ENCODE measurements around the gene SOX1. TPM values are rescaled to one million over a fixed set of nuclear protein-coding genes. Genes with fewer than 3 reads are reported as not detected.

Gene SOX1
- polyA plus RNA-seq, 1 donor from 2014 or later = 13.2 TPM

DNA sequence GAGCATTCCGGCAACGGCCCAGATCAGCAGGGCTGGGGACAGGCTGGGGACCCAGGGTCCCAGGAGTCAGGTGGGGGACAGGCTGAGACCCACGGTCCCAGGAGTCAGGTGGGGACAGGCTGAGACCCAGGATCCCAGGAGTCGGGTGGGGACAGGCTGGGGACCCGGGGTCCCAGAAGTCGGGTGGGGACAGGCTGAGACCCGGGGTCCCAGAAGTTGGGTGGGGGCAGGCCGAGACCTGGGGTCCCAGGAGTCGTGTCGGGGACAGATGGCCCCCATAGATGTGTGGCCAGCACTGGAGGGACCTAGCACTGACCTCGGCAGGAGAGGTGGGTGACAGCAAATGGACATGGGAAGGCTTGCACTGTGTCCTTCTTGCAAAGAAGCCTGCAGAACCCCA is 39.7 kb upstream of the SOX1 start:
- Histone ChIP-seq H3K27ac (ENCODE audit: low read length) (no peak overlapping the region), H3K4me3 (ENCODE audit: low read length) (no peak overlapping the region), H4K20me1 (ENCODE audit: insufficient read depth) (no peaks in the 10 kb centered on the region), H3K9ac (ENCODE audit: low read length) (no peak overlapping the region), H3K9me2 (ENCODE audit: insufficient read depth, low read length) (no peaks in the 10 kb centered on the region), H3K36me3 (ENCODE audit: insufficient read depth, low read length) (no peaks in the 10 kb centered on the region), H3K27me3 (ENCODE audit: insufficient read depth, low read depth, low read length) (no peaks in the 10 kb centered on the region), H3K9me3 (ENCODE audit: low read length) (peaks cover 3% of the 10 kb centered on the region), H2AFZ (ENCODE audit: low read depth, low read length) (no peak overlapping the region), H3K4me2 (ENCODE audit: low read length) (no peak overlapping the region), H3F3A (ENCODE audit: insufficient read depth, low read length, poor library complexity, severe bottlenecking) (no peaks in the 10 kb centered on the region), H3K79me2 (replicated peaks; ENCODE audit: insufficient read depth, low read length) (no peaks in the 10 kb centered on the region)
- TF ChIP-seq SMC3 (conservative IDR thresholded peaks at IDR 0.05; ENCODE audit: poor library complexity) = no peak
- no peak for TF ChIP-seq POLR2AphosphoS5 (IDR thresholded peaks at IDR 0.05)
- TF ChIP-seq EZH2 (IDR thresholded peaks at IDR 0.05; ENCODE audit: borderline replicate concordance, insufficient read depth, low read length, poor library complexity, severe bottlenecking) = no peak
- TF ChIP-seq RAD21 (conservative IDR thresholded peaks at IDR 0.05) = no peak
- TF ChIP-seq REST (IDR thresholded peaks at IDR 0.05; ENCODE audit: borderline replicate concordance) = no peak

GRCh38 chr13:112028481-112028880 is 38.5 kb upstream of the SOX1 start:
- Histone ChIP-seq H3K27me3 (ENCODE audit: insufficient read depth, low read depth, low read length) (no peaks in the 10 kb centered on the region), H3F3A (ENCODE audit: insufficient read depth, low read length, poor library complexity, severe bottlenecking) (no peaks in the 10 kb centered on the region), H3K9ac (ENCODE audit: low read length) (no peak overlapping the region), H3K9me2 (ENCODE audit: insufficient read depth, low read length) (no peaks in the 10 kb centered on the region), H3K79me2 (replicated peaks; ENCODE audit: insufficient read depth, low read length) (no peaks in the 10 kb centered on the region), H3K27ac (ENCODE audit: low read length) (no peak overlapping the region), H3K9me3 (ENCODE audit: low read length) (peaks cover 3% of the 10 kb centered on the region), H2AFZ (ENCODE audit: low read depth, low read length) (no peak overlapping the region), H3K4me3 (ENCODE audit: low read length) (no peak overlapping the region), H3K4me2 (ENCODE audit: low read length) (no peak overlapping the region), H4K20me1 (ENCODE audit: insufficient read depth) (no peaks in the 10 kb centered on the region), H3K36me3 (ENCODE audit: insufficient read depth, low read length) (no peaks in the 10 kb centered on the region)
- TF ChIP-seq REST (IDR thresholded peaks at IDR 0.05; ENCODE audit: borderline replicate concordance) (no peak), TAF1 (IDR thresholded peaks at IDR 0.05; ENCODE audit: low read depth) (no peak), EZH2 (IDR thresholded peaks at IDR 0.05; ENCODE audit: borderline replicate concordance, insufficient read depth, low read length, poor library complexity, severe bottlenecking) (no peak)

DNA sequence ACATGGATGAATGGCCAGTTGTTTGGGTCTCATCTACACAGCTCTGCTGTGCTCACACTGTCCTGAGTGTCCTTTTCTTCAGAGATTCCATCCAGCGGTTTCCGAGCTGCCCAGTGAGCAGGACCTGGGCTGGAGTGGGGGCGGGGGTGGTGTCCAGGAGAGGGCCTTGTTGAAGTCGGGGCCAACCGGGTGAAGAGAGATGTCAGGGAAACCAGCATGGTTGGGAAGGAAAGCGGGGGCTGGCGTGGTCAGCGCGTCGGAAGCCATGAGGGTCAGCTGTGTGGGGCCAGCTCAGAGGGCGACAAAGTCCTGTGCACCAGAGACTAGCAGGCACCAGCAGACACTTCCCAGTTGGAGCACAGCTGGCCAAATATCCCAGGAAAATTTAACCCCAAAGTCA is 37.8 kb upstream of the SOX1 start:
- Histone ChIP-seq H3K36me3 (ENCODE audit: insufficient read depth, low read length) (no peaks in the 10 kb centered on the region), H3K9ac (ENCODE audit: low read length) (no peak overlapping the region), H3K79me2 (replicated peaks; ENCODE audit: insufficient read depth, low read length) (no peaks in the 10 kb centered on the region), H3K9me3 (ENCODE audit: low read length) (peaks cover 3% of the 10 kb centered on the region), H3K4me2 (ENCODE audit: low read length) (no peak overlapping the region), H3K27ac (ENCODE audit: low read length) (no peak overlapping the region), H2AFZ (ENCODE audit: low read depth, low read length) (no peak overlapping the region), H3K27me3 (ENCODE audit: insufficient read depth, low read depth, low read length) (no peaks in the 10 kb centered on the region), H3K4me3 (ENCODE audit: low read length) (no peak overlapping the region), H3K9me2 (ENCODE audit: insufficient read depth, low read length) (no peaks in the 10 kb centered on the region), H4K20me1 (ENCODE audit: insufficient read depth) (no peaks in the 10 kb centered on the region), H3F3A (ENCODE audit: insufficient read depth, low read length, poor library complexity, severe bottlenecking) (no peaks in the 10 kb centered on the region)
- no peak for TF ChIP-seq MXI1 (conservative IDR thresholded peaks at IDR 0.05; ENCODE audit: poor library complexity, severe bottlenecking)
- TF ChIP-seq SMC3 (conservative IDR thresholded peaks at IDR 0.05; ENCODE audit: poor library complexity) = no peak
- TF ChIP-seq EZH2 (IDR thresholded peaks at IDR 0.05; ENCODE audit: borderline replicate concordance, insufficient read depth, low read length, poor library complexity, severe bottlenecking) = no peak
- no peak for TF ChIP-seq REST (IDR thresholded peaks at IDR 0.05; ENCODE audit: borderline replicate concordance)
- TF ChIP-seq, protein P1, sequence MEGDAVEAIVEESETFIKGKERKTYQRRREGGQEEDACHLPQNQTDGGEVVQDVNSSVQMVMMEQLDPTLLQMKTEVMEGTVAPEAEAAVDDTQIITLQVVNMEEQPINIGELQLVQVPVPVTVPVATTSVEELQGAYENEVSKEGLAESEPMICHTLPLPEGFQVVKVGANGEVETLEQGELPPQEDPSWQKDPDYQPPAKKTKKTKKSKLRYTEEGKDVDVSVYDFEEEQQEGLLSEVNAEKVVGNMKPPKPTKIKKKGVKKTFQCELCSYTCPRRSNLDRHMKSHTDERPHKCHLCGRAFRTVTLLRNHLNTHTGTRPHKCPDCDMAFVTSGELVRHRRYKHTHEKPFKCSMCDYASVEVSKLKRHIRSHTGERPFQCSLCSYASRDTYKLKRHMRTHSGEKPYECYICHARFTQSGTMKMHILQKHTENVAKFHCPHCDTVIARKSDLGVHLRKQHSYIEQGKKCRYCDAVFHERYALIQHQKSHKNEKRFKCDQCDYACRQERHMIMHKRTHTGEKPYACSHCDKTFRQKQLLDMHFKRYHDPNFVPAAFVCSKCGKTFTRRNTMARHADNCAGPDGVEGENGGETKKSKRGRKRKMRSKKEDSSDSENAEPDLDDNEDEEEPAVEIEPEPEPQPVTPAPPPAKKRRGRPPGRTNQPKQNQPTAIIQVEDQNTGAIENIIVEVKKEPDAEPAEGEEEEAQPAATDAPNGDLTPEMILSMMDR (IDR thresholded peaks at IDR 0.05; ENCODE audit: poor library complexity, severe bottlenecking) = no peak
- TF ChIP-seq EP300 (conservative IDR thresholded peaks at IDR 0.05; ENCODE audit: poor library complexity, severe bottlenecking) = no peak
- no peak for TF ChIP-seq TAF1 (IDR thresholded peaks at IDR 0.05; ENCODE audit: low read depth)
- TF ChIP-seq RAD21 (conservative IDR thresholded peaks at IDR 0.05) = no peak
- TF ChIP-seq POLR2AphosphoS5 (IDR thresholded peaks at IDR 0.05) = no peak
